OCI-LY1 (cell line): ENCODE measurements around the gene LRMDA.

Source experiments
- H2AFZ ChIP-seq: fragments of 200-600 bp; sonication (generic), shearing (Covaris generic); 2 replicates; pipeline ENCODE4 v1.6.0; 2014; ENCODE audit warnings: antibody characterized with exemption, mild to moderate bottlenecking, low read length
- H3F3A ChIP-seq: fragments of 200-600 bp; sonication (generic), shearing (Covaris generic); 2 replicates; pipeline ENCODE4 v1.6.0; 2014; ENCODE audit warnings: mild to moderate bottlenecking, antibody characterized with exemption, low read length, moderate library complexity; ENCODE audit not compliant: insufficient read depth
- H3K27ac ChIP-seq: fragments of 200-600 bp; sonication (generic); 2 replicates; pipeline ENCODE4 v1.5.1; 2014; ENCODE audit warnings: low read length, mixed run types, mild to moderate bottlenecking, low read depth; ENCODE audit not compliant: poor library complexity, severe bottlenecking
- H3K27me3 ChIP-seq: fragments of 200-600 bp; sonication (generic); 2 replicates; pipeline ENCODE4 v1.6.0; 2014; ENCODE audit warnings: antibody characterized with exemption, mild to moderate bottlenecking, low read length, moderate library complexity; ENCODE audit not compliant: insufficient read depth
- H3K36me3 ChIP-seq: fragments of 200-600 bp; sonication (generic); 2 replicates; pipeline ENCODE4 v1.6.1; 2014; ENCODE audit warnings: mild to moderate bottlenecking, antibody characterized with exemption, low read length, moderate library complexity, mixed read lengths; ENCODE audit not compliant: insufficient read depth
- H3K4me1 ChIP-seq: fragments of 200-600 bp; sonication (generic); 2 replicates; pipeline ENCODE4 v1.5.1; 2014; ENCODE audit warnings: mild to moderate bottlenecking, low read length, moderate library complexity; ENCODE audit not compliant: insufficient read depth, severe bottlenecking
- H3K4me2 ChIP-seq: fragments of 200-600 bp; sonication (generic), shearing (Covaris generic); 2 replicates; pipeline ENCODE4 v1.6.1; 2014; ENCODE audit warnings: low read length
- H3K4me3 ChIP-seq: fragments of 200-600 bp; sonication (generic); 2 replicates; pipeline ENCODE4 v1.5.1; 2014; ENCODE audit warnings: low read length, low read depth, mild to moderate bottlenecking, mixed read lengths; ENCODE audit not compliant: poor library complexity, severe bottlenecking
- H3K79me2 ChIP-seq: fragments of 200-600 bp; shearing (Covaris generic); 2 replicates; pipeline ENCODE4 v1.6.1; 2016; ENCODE audit warnings: mixed run types, low read length, mixed read lengths; ENCODE audit not compliant: insufficient read depth
- H3K9ac ChIP-seq: fragments of 200-600 bp; sonication (generic), shearing (Covaris generic); 2 replicates; pipeline ENCODE4 v1.6.1; 2014; ENCODE audit warnings: mild to moderate bottlenecking, low read length, mixed read lengths
- H3K9me2 ChIP-seq: fragments of 200-600 bp; sonication (generic), shearing (Covaris generic); 2 replicates; pipeline ENCODE4 v1.6.1; 2014; ENCODE audit warnings: low read depth, mild to moderate bottlenecking, low read length, mixed read lengths
- H3K9me3 ChIP-seq: fragments of 200-600 bp; shearing (Covaris generic); 2 replicates; pipeline ENCODE4 v1.6.1; 2014; ENCODE audit warnings: low read length, mixed read lengths
- H4K20me1 ChIP-seq: fragments of 200-600 bp; sonication (generic), shearing (Covaris generic); 2 replicates; pipeline ENCODE4 v1.6.0; 2016; ENCODE audit warnings: mild to moderate bottlenecking, low read length; ENCODE audit not compliant: insufficient read depth
- CTCF ChIP-seq: fragments of 200-600 bp; sonication (generic), shearing (Covaris generic); IDR thresholded peaks from 2 replicates; pipeline ENCODE4 v1.5.1; 2017; ENCODE audit warnings: mild to moderate bottlenecking, antibody characterized with exemption, low read length, moderate library complexity, mixed read lengths
- EZH2 ChIP-seq: fragments of 200-600 bp; sonication (generic), shearing (Covaris generic); IDR thresholded peaks from 2 replicates; pipeline ENCODE4 v1.8.0; 2017; ENCODE audit warnings: borderline replicate concordance, mixed run types, mild to moderate bottlenecking, antibody characterized with exemption, low read length, moderate library complexity, mixed read lengths

LRMDA gene

DNA sequence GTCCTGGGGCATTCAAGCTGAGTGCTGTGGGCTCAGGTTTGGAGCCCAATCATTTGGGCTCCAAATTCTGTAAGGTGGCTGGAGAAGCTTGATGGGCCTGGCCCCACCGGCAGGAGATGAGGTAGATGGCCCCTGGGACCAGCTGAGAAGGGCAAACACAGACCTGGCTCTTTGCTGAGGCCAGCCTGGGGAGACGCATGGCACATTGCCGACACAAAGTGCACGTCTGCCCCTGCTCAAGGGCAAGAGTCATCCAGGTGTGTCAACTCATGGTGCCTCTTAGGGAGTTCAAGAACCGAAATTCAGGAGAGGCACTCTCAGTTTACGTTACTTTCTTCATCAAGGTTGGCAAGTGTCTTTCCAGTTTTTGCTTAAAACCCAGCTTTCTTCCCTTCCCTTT lies 227.5 kb downstream of the LRMDA start:
- H3K4me1 ChIP-seq = no peaks in the 10 kb centered on the region
- no peak overlapping the region for H3K4me2 ChIP-seq
- 0 out of 2 replicates have a peak, but pooled peaks cover 7% of the 10 kb centered on the region for H3K27me3 ChIP-seq
- H4K20me1 ChIP-seq = no peaks in the 10 kb centered on the region
- no peaks in the 10 kb centered on the region for H3K9me2 ChIP-seq
- no peak overlapping the region for H2AFZ ChIP-seq
- H3K4me3 ChIP-seq = no peak overlapping the region
- no peaks in the 10 kb centered on the region for H3F3A ChIP-seq
- TF ChIP-seq EZH2 = no peak
- TF ChIP-seq CTCF = no peak
- H3K27ac ChIP-seq = no peak overlapping the region
- no peaks in the 10 kb centered on the region for H3K79me2 ChIP-seq
- no peaks in the 10 kb centered on the region for H3K36me3 ChIP-seq
- H3K9ac ChIP-seq = no peak overlapping the region
- H3K9me3 ChIP-seq = no peaks in the 10 kb centered on the region

DNA sequence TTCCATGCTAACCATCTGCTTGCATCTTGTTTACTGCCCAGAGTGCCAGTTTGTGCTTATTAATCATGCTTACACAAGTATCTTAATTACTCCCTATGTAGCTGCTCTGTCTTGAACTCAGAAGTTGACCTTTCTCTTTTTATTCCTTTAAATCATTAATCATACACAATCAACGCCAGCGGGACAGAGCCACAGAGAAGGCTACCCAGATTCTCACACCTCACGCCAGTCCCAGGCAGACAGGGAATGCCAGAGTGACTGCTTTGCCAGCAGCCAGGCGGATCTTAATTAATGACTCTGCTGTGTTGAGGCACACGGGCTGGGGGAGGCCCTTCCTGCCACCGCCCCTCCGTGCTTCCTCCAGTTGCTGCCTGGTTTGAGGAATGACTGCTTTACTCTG lies 229.4 kb downstream of the LRMDA start:
- Histone ChIP-seq H4K20me1 (no peaks in the 10 kb centered on the region), H3K4me3 (no peak overlapping the region), H3K36me3 (no peaks in the 10 kb centered on the region), H3K27ac (no peak overlapping the region), H3K4me1 (no peaks in the 10 kb centered on the region), H3K9me2 (no peaks in the 10 kb centered on the region), H3F3A (no peaks in the 10 kb centered on the region), H3K4me2 (no peak overlapping the region), H3K27me3 (0 out of 2 replicates have a peak, but pooled peaks cover 7% of the 10 kb centered on the region), H3K79me2 (no peaks in the 10 kb centered on the region), H3K9me3 (no peaks in the 10 kb centered on the region), H3K9ac (no peak overlapping the region), H2AFZ (no peak overlapping the region)
- TF ChIP-seq EZH2 (no peak), CTCF (no peak)

- Histone ChIP-seq H3K36me3 (no peaks in the 10 kb centered on the region), H3K9ac (no peak overlapping the region), H4K20me1 (no peaks in the 10 kb centered on the region), H3K9me2 (no peaks in the 10 kb centered on the region), H3K4me1 (no peaks in the 10 kb centered on the region), H3F3A (no peaks in the 10 kb centered on the region), H3K4me3 (no peak overlapping the region), H3K9me3 (no peaks in the 10 kb centered on the region), H3K79me2 (no peaks in the 10 kb centered on the region), H3K27ac (no peak overlapping the region), H3K4me2 (no peak overlapping the region), H2AFZ (no peak overlapping the region), H3K27me3 (0 out of 2 replicates have a peak, but pooled peaks cover 3% of the 10 kb centered on the region)
- TF ChIP-seq CTCF (no peak), EZH2 (no peak)
These were observed 231.3 kb downstream of the LRMDA start for GRCh38 chr10:75662715-75663114.
